Suppressor macrophage treated with lipopolysaccharide for 4 hours (primary cell): Measurements from ENCODE around the gene APH1A.
A peak's percentile ranks its signal among the peaks of the same experiment; 100 is the strongest.
"Not testable (repeated sequence)": the region's sequence is repeated elsewhere in the genome, so short reads cannot be mapped to it uniquely, and the experiment has no call there.

Source experiments
- DNase-seq: peaks from one replicate; pipeline ENCODE4 v3.0.0-alpha.2; 2020

Gene APH1A

GRCh38 chr1:150268705-150269403 lies at the start of gene APH1A:
APH1A (minus strand) TSS chr1:150269016; CDS start chr1:150268810, 206 bp downstream.
- DNase-seq = peak; percentile 98

GRCh38 chr1:150314691-150315090 lies 45.9 kb upstream of the APH1A start:
- not testable (repeated sequence) for DNase-seq

GRCh38 chr1:150311762-150312161 lies 42.9 kb upstream of the APH1A start:
- DNase-seq = no peak

GRCh38 chr1:150309758-150310508 lies 41.1 kb upstream of the APH1A start:
- DNase-seq = no peak

GRCh38 chr1:150308585-150308984 lies 39.8 kb upstream of the APH1A start:
- DNase-seq = not testable (repeated sequence)

GRCh38 chr1:150302902-150303301 lies 34.1 kb upstream of the APH1A start:
- DNase-seq = no peak

GRCh38 chr1:150302338-150302737 lies 33.5 kb upstream of the APH1A start:
- DNase-seq = no peak

- DNase-seq = no peak
Measured at GRCh38 chr1:150299716-150300115, 30.9 kb upstream of the APH1A start.

GRCh38 chr1:150295476-150295875 lies 26.7 kb upstream of the APH1A start:
- no peak for DNase-seq

GRCh38 chr1:150293433-150294253 lies 24.8 kb upstream of the APH1A start, which contains the start of gene MRPS21:
MRPS21 (plus strand) TSS chr1:150293861; CDS start chr1:150294367, 506 bp downstream.
- DNase-seq = peak; percentile 91

GRCh38 chr1:150288822-150289221 lies 20.0 kb upstream of the APH1A start:
- no peak for DNase-seq

- DNase-seq = no peak
Measured at GRCh38 chr1:150288382-150288781, 19.6 kb upstream of the APH1A start.

GRCh38 chr1:150283260-150283659 lies 14.4 kb upstream of the APH1A start:
- DNase-seq = no peak

GRCh38 chr1:150282558-150282958 lies 13.7 kb upstream of the APH1A start:
- no peak for DNase-seq

GRCh38 chr1:150281758-150282557 lies 13.1 kb upstream of the APH1A start, which contains the start of gene CIART:
CIART (plus strand) TSS chr1:150282554; CDS start chr1:150283268, 714 bp downstream.
- DNase-seq = peak; percentile 69

GRCh38 chr1:150281221-150281757 lies 12.5 kb upstream of the APH1A start:
- peak; percentile 78 for DNase-seq

- DNase-seq = no peak
Measured at GRCh38 chr1:150280138-150280707, 11.4 kb upstream of the APH1A start.

GRCh38 chr1:150273311-150273710 lies 4.5 kb upstream of the APH1A start:
- DNase-seq = peak; percentile 63

- DNase-seq = peak; percentile 57
Measured at GRCh38 chr1:150271291-150271959, 2.6 kb upstream of the APH1A start.

- DNase-seq = peak; percentile 47
Measured at GRCh38 chr1:150269451-150269850, 635 bp upstream of the APH1A start.

GRCh38 chr1:150268340-150268704 lies 494 bp downstream of the APH1A start:
- DNase-seq = peak; percentile 57
